ENCODE measurements around the gene RAF1.

GRCh38 chr3:12618426-12618825, 45.5 kb downstream of the RAF1 start:
- TF ChIP-seq YEATS4 (CRISPR knock-in tag; IDR thresholded peaks at IDR 0.05; ENCODE audit: borderline replicate concordance) (no peak), SMC3 (IDR thresholded peaks at IDR 0.05; ENCODE audit: low read length) (no peak), ZNF737 (CRISPR knock-in tag; IDR thresholded peaks at IDR 0.05; ENCODE audit: borderline replicate concordance) (no peak), KDM3A (CRISPR knock-in tag; IDR thresholded peaks at IDR 0.05; ENCODE audit: low read depth) (no peak), EZH2 (conservative IDR thresholded peaks at IDR 0.05; ENCODE audit: low read depth, low read length) (no peak), RXRA (CRISPR knock-in tag; IDR thresholded peaks at IDR 0.05) (no peak), PBX2 (CRISPR knock-in tag; IDR thresholded peaks at IDR 0.05) (no peak), ZNF543 (CRISPR knock-in tag; IDR thresholded peaks at IDR 0.05) (no peak), MXI1 (IDR thresholded peaks at IDR 0.05; ENCODE audit: borderline replicate concordance, low read depth, low read length) (no peak), TCF7L2 (IDR thresholded peaks at IDR 0.05; ENCODE audit: low read depth, low read length) (no peak), ZNF775 (CRISPR knock-in tag; IDR thresholded peaks at IDR 0.05; ENCODE audit: borderline replicate concordance) (no peak), ZBTB1 (CRISPR knock-in tag; IDR thresholded peaks at IDR 0.05; ENCODE audit: borderline replicate concordance) (no peak)
